K562 (cell line): Measurements from ENCODE around the gene INPP4B.

Experiments
- ARID2 ChIP-seq: fragments of 450-650 bp; IDR thresholded peaks from 2 replicates; pipeline ENCODE4 v1.6.1; 2017; ENCODE audit warnings: antibody characterized with exemption, mild to moderate bottlenecking
- FOXM1 ChIP-seq, 2 experiments: fragments of 450-650 bp in 1 of 2; sonication (generic) in 1 of 2; formaldehyde crosslinking in 1 of 2; IDR thresholded peaks; 2 replicates each; pipeline versions ENCODE4 v1.6.1 to v1.9.0; 2017 to 2022; ENCODE audit warnings: low read depth in 2 of 2, mild to moderate bottlenecking in 2 of 2, missing genetic modification reagents in 1 of 2, moderate library complexity in 1 of 2
- ILK ChIP-seq: fragments of 450-650 bp; IDR thresholded peaks from 2 replicates; pipeline ENCODE4 v1.6.1; 2016; ENCODE audit warnings: missing genetic modification characterization, low read depth, mild to moderate bottlenecking, missing compliant biosample characterization, moderate library complexity, borderline replicate concordance
- MYC ChIP-seq, 2 experiments: fragments of 250-450 bp in 1 of 2; sonication (Bioruptor Pico) in 1 of 2; IDR thresholded peaks; 2 replicates each; pipeline versions ENCODE4 v1.5.1 to v1.6.1; 2012 to 2021; ENCODE audit warnings: low read depth in 2 of 2, borderline replicate concordance in 1 of 2, improper control_type of control experiment in 1 of 2, low read length in 1 of 2, mild to moderate bottlenecking in 1 of 2, moderate library complexity in 1 of 2
- SMAD3 ChIP-seq: fragments of 450-650 bp; formaldehyde crosslinking; conservative IDR thresholded peaks from 2 replicates; pipeline ENCODE4 v1.4.0; 2020; ENCODE audit warnings: mild to moderate bottlenecking
- SRSF3 ChIP-seq: fragments of 200-400 bp; formaldehyde crosslinking; IDR thresholded peaks from 2 replicates; pipeline ENCODE4 v1.6.1; 2016; ENCODE audit warnings: mild to moderate bottlenecking, low read length, moderate library complexity; ENCODE audit not compliant: insufficient read depth
- TCF7 ChIP-seq: sonication (generic); IDR thresholded peaks from 2 replicates; pipeline ENCODE4 v1.6.1; 2016; ENCODE audit warnings: antibody characterized with exemption, borderline replicate concordance
- ZBTB7A ChIP-seq: IDR thresholded peaks from 2 replicates; pipeline ENCODE4 v1.6.1; 2011; ENCODE audit warnings: low read depth, mild to moderate bottlenecking, low read length, moderate library complexity, borderline replicate concordance; ENCODE audit not compliant: control insufficient read depth
- ZNF124 ChIP-seq: sonication (generic); formaldehyde crosslinking; IDR thresholded peaks from 2 replicates; pipeline ENCODE4 v1.8.1; 2022; ENCODE audit warnings: missing genetic modification reagents
- TF ChIP-seq, protein P1 (sequence below), 3 experiments: IDR thresholded peaks in 2 of 3; conservative IDR thresholded peaks in 1 of 3; 2 replicates each; pipeline ENCODE4 v1.5.1; 2011 to 2012; ENCODE audit warnings: low read length in 3 of 3, mild to moderate bottlenecking in 3 of 3, control low read depth in 2 of 3, improper control_type of control experiment in 1 of 3, inconsistent platforms in 1 of 3, low read depth in 1 of 3, mixed read lengths in 1 of 3, moderate library complexity in 1 of 3; ENCODE audit not compliant: insufficient read depth in 2 of 3
- TF ChIP-seq, protein P2 (sequence below): sonication (generic); formaldehyde crosslinking; IDR thresholded peaks from 2 replicates; pipeline ENCODE4 v1.9.0; 2022; ENCODE audit warnings: mild to moderate bottlenecking, missing genetic modification reagents

DNA sequence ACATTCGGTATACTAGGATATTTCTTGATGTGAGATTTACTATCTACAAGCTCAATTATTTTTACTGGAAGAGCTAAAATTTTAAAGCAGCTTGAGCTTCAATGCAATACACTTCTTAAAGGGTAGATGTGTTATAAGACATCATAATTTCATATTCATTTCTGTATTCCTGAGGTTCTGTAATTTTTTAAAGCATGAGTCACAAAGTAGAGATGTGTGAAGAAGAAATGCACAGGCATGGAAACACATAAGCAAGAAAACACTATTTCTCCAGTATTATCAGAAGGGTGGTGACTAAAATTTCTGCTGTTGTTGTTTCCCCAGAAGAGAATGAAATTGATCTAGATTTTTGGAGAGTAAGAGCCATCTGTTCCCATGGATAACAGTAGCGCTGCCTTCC lies 72.6 kb downstream of the INPP4B start:
- no peak for TF ChIP-seq ZNF124
- TF ChIP-seq, protein P1, sequence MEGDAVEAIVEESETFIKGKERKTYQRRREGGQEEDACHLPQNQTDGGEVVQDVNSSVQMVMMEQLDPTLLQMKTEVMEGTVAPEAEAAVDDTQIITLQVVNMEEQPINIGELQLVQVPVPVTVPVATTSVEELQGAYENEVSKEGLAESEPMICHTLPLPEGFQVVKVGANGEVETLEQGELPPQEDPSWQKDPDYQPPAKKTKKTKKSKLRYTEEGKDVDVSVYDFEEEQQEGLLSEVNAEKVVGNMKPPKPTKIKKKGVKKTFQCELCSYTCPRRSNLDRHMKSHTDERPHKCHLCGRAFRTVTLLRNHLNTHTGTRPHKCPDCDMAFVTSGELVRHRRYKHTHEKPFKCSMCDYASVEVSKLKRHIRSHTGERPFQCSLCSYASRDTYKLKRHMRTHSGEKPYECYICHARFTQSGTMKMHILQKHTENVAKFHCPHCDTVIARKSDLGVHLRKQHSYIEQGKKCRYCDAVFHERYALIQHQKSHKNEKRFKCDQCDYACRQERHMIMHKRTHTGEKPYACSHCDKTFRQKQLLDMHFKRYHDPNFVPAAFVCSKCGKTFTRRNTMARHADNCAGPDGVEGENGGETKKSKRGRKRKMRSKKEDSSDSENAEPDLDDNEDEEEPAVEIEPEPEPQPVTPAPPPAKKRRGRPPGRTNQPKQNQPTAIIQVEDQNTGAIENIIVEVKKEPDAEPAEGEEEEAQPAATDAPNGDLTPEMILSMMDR (IDR thresholded peaks at IDR 0.05 in 2 of 3, conservative IDR thresholded peaks at IDR 0.05 in 1 of 3; ENCODE audit: insufficient read depth in 2 of 3, low read depth in 1 of 3, low read length in 3 of 3) = no peak
- TF ChIP-seq, protein P2, sequence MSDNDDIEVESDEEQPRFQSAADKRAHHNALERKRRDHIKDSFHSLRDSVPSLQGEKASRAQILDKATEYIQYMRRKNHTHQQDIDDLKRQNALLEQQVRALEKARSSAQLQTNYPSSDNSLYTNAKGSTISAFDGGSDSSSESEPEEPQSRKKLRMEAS (CRISPR knock-in tag) = no peak
- no peak for TF ChIP-seq FOXM1 (IDR thresholded peaks at IDR 0.05; ENCODE audit: low read depth)
- TF ChIP-seq FOXM1 (CRISPR knock-in tag; IDR thresholded peaks at IDR 0.05; ENCODE audit: low read depth) = no peak
- no peak for TF ChIP-seq ARID2
- no peak for TF ChIP-seq TCF7
- no peak for TF ChIP-seq SMAD3 (CRISPR knock-in tag)
- no peak for TF ChIP-seq SRSF3
- TF ChIP-seq ZBTB7A = no peak
- TF ChIP-seq ILK (tag) = no peak
- TF ChIP-seq MYC (IDR thresholded peaks at IDR 0.05; ENCODE audit: low read depth, low read length) = no peak
- no peak for TF ChIP-seq MYC (CRISPR knock-in tag; IDR thresholded peaks at IDR 0.05; ENCODE audit: borderline replicate concordance, low read depth)
